GM12891 (cell line): ENCODE results near the gene SPTBN1.

Experiments used
- PAX5 ChIP-seq: IDR thresholded peaks from 2 replicates; pipeline ENCODE4 v1.6.1; 2011; ENCODE audit warnings: low read length, moderate library complexity, mild to moderate bottlenecking; ENCODE audit not compliant: insufficient read depth, severe bottlenecking
- POLR2A ChIP-seq: IDR thresholded peaks from 2 replicates; pipeline ENCODE4 v1.6.1; 2011; ENCODE audit warnings: low read depth, low read length, control low read depth
- POLR2AphosphoS5 ChIP-seq: IDR thresholded peaks from 2 replicates; pipeline ENCODE4 v1.6.1; 2011; ENCODE audit warnings: low read depth, low read length, control low read depth
- POU2F2 ChIP-seq: IDR thresholded peaks from 2 replicates; pipeline ENCODE4 v1.6.1; 2011; ENCODE audit warnings: low read depth, mild to moderate bottlenecking, control low read depth, low read length, moderate library complexity
- SPI1 ChIP-seq: IDR thresholded peaks from 2 replicates; pipeline ENCODE4 v1.6.1; 2011; ENCODE audit warnings: low read depth, low read length, control low read depth
- TAF1 ChIP-seq: IDR thresholded peaks from 2 replicates; pipeline ENCODE4 v1.6.1; 2011; ENCODE audit warnings: low read depth, low read length, control low read depth

DNA sequence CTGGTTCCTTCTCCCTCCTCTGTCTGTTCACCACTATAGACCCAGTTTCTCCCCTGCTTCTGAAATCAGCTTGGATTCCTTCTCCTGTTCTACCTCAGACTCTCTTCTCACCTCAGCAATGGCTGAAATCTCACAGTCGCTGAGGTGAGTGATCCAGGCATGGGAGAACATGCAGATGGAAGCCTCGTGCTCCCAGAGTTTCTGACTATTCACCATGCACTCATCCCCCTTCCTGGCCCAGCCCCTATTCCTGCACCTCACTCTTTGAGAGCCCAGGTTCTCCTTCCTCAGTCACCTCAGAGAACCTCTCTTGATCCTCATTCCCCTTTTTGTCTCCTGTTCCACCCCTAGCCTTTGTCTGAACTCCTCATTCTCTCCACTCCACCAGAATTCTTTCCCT lies 78.5 kb downstream of the SPTBN1 start:
- TF ChIP-seq POLR2A (no peak), TAF1 (no peak), POLR2AphosphoS5 (no peak), SPI1 (no peak), PAX5 (no peak), POU2F2 (no peak)
